H9 (cell line): ENCODE results near the gene MICAL2. TPM values are rescaled to one million over a fixed set of nuclear protein-coding genes. Genes with fewer than 3 reads are reported as not detected.

Experiments used
- DNase-seq: peaks from one replicate; pipeline ENCODE4 v3.0.0-alpha.2; 2017
- H2AFZ ChIP-seq: one replicate; pipeline ENCODE4 v1.6.1; 2013; ENCODE audit warnings: mild to moderate bottlenecking, low read length, control low read depth, moderate library complexity
- H2AK5ac ChIP-seq: 2 replicates; pipeline ENCODE4 v1.6.1; 2013; ENCODE audit warnings: low read length, control low read depth, mixed read lengths; ENCODE audit not compliant: insufficient read length
- H2BK120ac ChIP-seq: one replicate; pipeline ENCODE4 v1.6.1; 2013; ENCODE audit warnings: low read depth, mild to moderate bottlenecking, low read length, control low read depth, inconsistent platforms; ENCODE audit not compliant: poor library complexity, severe bottlenecking
- H2BK12ac ChIP-seq: 2 replicates; pipeline ENCODE4 v1.6.1; 2013; ENCODE audit warnings: low read length, control low read depth, mixed read lengths, low read depth; ENCODE audit not compliant: insufficient read length
- H2BK15ac ChIP-seq: 2 replicates; pipeline ENCODE4 v1.6.1; 2013; ENCODE audit warnings: low read depth, low read length, control low read depth
- H2BK20ac ChIP-seq: one replicate; pipeline ENCODE4 v1.6.1; 2013; ENCODE audit warnings: low read depth, mild to moderate bottlenecking, low read length, control low read depth, inconsistent platforms; ENCODE audit not compliant: poor library complexity, severe bottlenecking
- H2BK5ac ChIP-seq: 2 replicates; pipeline ENCODE4 v1.6.1; 2013; ENCODE audit warnings: low read length, control low read depth, mixed read lengths; ENCODE audit not compliant: insufficient read length
- H3K14ac ChIP-seq: 2 replicates; pipeline ENCODE4 v1.6.1; 2013; ENCODE audit warnings: low read length, control low read depth; ENCODE audit not compliant: insufficient read depth
- H3K18ac ChIP-seq: 2 replicates; pipeline ENCODE4 v1.6.1; 2013; ENCODE audit warnings: low read depth, mild to moderate bottlenecking, mixed read lengths, low read length, control low read depth; ENCODE audit not compliant: insufficient read length
- H3K23ac ChIP-seq: 2 replicates; pipeline ENCODE4 v1.6.1; 2013; ENCODE audit warnings: low read length, control low read depth, mixed read lengths, low read depth; ENCODE audit not compliant: insufficient read length
- H3K23me2 ChIP-seq: 2 replicates; pipeline ENCODE4 v1.6.1; 2013; ENCODE audit warnings: low read depth, mild to moderate bottlenecking, mixed read lengths, low read length, control low read depth; ENCODE audit not compliant: insufficient read length, poor library complexity, severe bottlenecking
- H3K27ac ChIP-seq: 2 replicates; pipeline ENCODE4 v1.5.1; 2013; ENCODE audit warnings: low read length, control low read depth, mixed read lengths, low read depth; ENCODE audit not compliant: insufficient read length
- H3K27me3 ChIP-seq: 2 replicates; pipeline ENCODE4 v1.6.1; 2013; ENCODE audit warnings: low read length, control low read depth, inconsistent platforms; ENCODE audit not compliant: insufficient read depth
- H3K4ac ChIP-seq: 2 replicates; pipeline ENCODE4 v1.6.1; 2013; ENCODE audit warnings: low read depth, mild to moderate bottlenecking, control low read depth, inconsistent platforms, low read length, moderate library complexity
- H3K4me1 ChIP-seq: 2 replicates; pipeline ENCODE4 v1.6.1; 2013; ENCODE audit warnings: low read length, control low read depth, inconsistent platforms; ENCODE audit not compliant: insufficient read depth
- H3K4me2 ChIP-seq: 2 replicates; pipeline ENCODE4 v1.6.1; 2013; ENCODE audit warnings: low read length, control low read depth, mixed read lengths; ENCODE audit not compliant: insufficient read length, insufficient read depth
- H3K56ac ChIP-seq: 2 replicates; pipeline ENCODE4 v1.6.1; 2013; ENCODE audit warnings: low read depth, mild to moderate bottlenecking, mixed read lengths, low read length, control low read depth; ENCODE audit not compliant: insufficient read length
- H3K79me1 ChIP-seq: 2 replicates; pipeline ENCODE4 v1.6.1; 2013; ENCODE audit warnings: low read depth, mild to moderate bottlenecking, moderate library complexity, low read length, control low read depth, inconsistent platforms; ENCODE audit not compliant: insufficient read depth, poor library complexity, severe bottlenecking
- H3K79me2 ChIP-seq: 2 replicates; pipeline ENCODE4 v1.6.1; 2013; ENCODE audit warnings: low read length, control low read depth, inconsistent platforms; ENCODE audit not compliant: insufficient read depth
- H3K9ac ChIP-seq: 2 replicates; pipeline ENCODE4 v1.6.1; 2013; ENCODE audit warnings: low read length, control low read depth, mixed read lengths; ENCODE audit not compliant: insufficient read length; ENCODE audit errors: extremely low read depth
- H3K9me3 ChIP-seq: one replicate; pipeline ENCODE4 v1.6.1; 2013; ENCODE audit warnings: low read depth, low read length, inconsistent platforms; ENCODE audit not compliant: control insufficient read depth
- H3T11ph ChIP-seq: one replicate; pipeline ENCODE4 v1.6.1; 2013; ENCODE audit warnings: mild to moderate bottlenecking, low read length, control low read depth, inconsistent platforms
- H4K20me1 ChIP-seq: one replicate; pipeline ENCODE4 v1.6.1; 2013; ENCODE audit not compliant: control insufficient read depth, insufficient read length, insufficient read depth
- H4K5ac ChIP-seq: 2 replicates; pipeline ENCODE4 v1.6.1; 2013; ENCODE audit warnings: low read depth, mild to moderate bottlenecking, mixed read lengths, low read length, control low read depth; ENCODE audit not compliant: insufficient read length
- H4K8ac ChIP-seq: replicated peaks from 2 replicates; pipeline ENCODE4 v1.6.1; 2013; ENCODE audit warnings: low read length, control low read depth, mixed read lengths, low read depth; ENCODE audit not compliant: insufficient read length
- H4K91ac ChIP-seq: 2 replicates; pipeline ENCODE4 v1.6.1; 2013; ENCODE audit warnings: low read depth, mild to moderate bottlenecking, moderate library complexity, mixed read lengths, low read length, control low read depth; ENCODE audit not compliant: insufficient read length
- H3K27ac Mint-ChIP-seq, 3 experiments: 2 replicates in 2 of 3; 3 replicates in 1 of 3; pipeline ENCODE4 v1.8.0; 2020 to 2021; ENCODE audit warnings: mixed read lengths in 3 of 3, mild to moderate bottlenecking in 1 of 3, moderate library complexity in 1 of 3
- H3K27me3 Mint-ChIP-seq: 2 replicates; pipeline ENCODE4 v1.8.0; 2021; ENCODE audit warnings: low read depth, mild to moderate bottlenecking, moderate library complexity, mixed read lengths
- H3K36me3 Mint-ChIP-seq, 3 experiments: 2 replicates in 2 of 3; 3 replicates in 1 of 3; pipeline ENCODE4 v1.8.0; 2020 to 2021; ENCODE audit warnings: low read depth in 3 of 3, mixed read lengths in 3 of 3; ENCODE audit not compliant: insufficient read depth in 1 of 3
- H3K4me1 Mint-ChIP-seq, 2 experiments: 2 replicates each; pipeline ENCODE4 v1.8.0; 2020; ENCODE audit warnings: mixed read lengths in 2 of 2
- H3K4me3 Mint-ChIP-seq, 2 experiments: 2 replicates in 1 of 2; 3 replicates in 1 of 2; pipeline ENCODE4 v1.8.0; 2020 to 2021; ENCODE audit warnings: mild to moderate bottlenecking in 2 of 2, mixed read lengths in 2 of 2, moderate library complexity in 1 of 2
- H3K9me3 Mint-ChIP-seq, 2 experiments: 2 replicates in 1 of 2; 3 replicates in 1 of 2; pipeline ENCODE4 v1.8.0; 2020; ENCODE audit warnings: mild to moderate bottlenecking in 2 of 2, mixed read lengths in 2 of 2, moderate library complexity in 1 of 2
- WGBS: extraction: QIAGEN DNeasy Blood & Tissue Kit; methylation state at CpG from one replicate; pipeline ENCODE4 v1.1.7; 2013; ENCODE audit warnings: missing lambda C conversion rate, low lambda C conversion rate, mixed read lengths; ENCODE audit not compliant: insufficient read length; ENCODE audit errors: extremely low coverage; 5-methylcytosine and 5-hydroxymethylcytosine counted together
- total RNA-seq: library from RNA; stranded (reverse); gene quantifications from 2 replicates; pipeline ENCODE4 v1.2.1, GENCODE V29; 2021
- TF ChIP-seq, protein P1 (sequence below): fragments of 200-600 bp; sonication (generic); conservative IDR thresholded peaks from 3 replicates; pipeline ENCODE4 v1.8.0; 2021; ENCODE audit warnings: antibody characterized with exemption, mild to moderate bottlenecking

The MICAL2 gene
- total RNA-seq, 1 experiment from 2014 or later: 4.7 TPM

DNA sequence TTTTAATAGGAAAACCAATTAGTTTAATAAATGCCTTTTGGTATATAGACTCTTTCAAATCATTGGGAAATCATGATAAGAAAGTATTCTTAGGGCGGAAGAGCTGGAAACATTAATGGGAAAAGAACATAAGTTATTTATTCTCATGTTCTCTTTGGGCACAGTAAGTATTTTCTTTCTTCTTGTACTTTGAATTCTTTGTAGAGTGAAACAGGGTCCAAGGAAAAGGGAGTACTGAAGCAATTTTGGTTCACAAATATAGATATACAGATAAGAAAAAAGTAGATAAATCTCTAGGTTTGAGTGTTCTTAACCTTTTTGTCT, 123.2 kb downstream of the MICAL2 start:
- Histone ChIP-seq H4K8ac (no peak overlapping the region), H2BK15ac (no peak overlapping the region), H3K18ac (no peak overlapping the region), H4K91ac (no peak overlapping the region), H3K14ac (no peak overlapping the region), H3T11ph (no peak overlapping the region), H3K23me2 (no peaks in the 10 kb centered on the region), H2BK5ac (no peak overlapping the region), H3K23ac (no peak overlapping the region), H3K79me1 (no peaks in the 10 kb centered on the region), H3K4ac (no peak overlapping the region), H3K4me1 (no peaks in the 10 kb centered on the region), H3K27ac (no peak overlapping the region), H4K20me1 (no peaks in the 10 kb centered on the region), H2BK120ac (no peak overlapping the region), H3K27me3 (no peaks in the 10 kb centered on the region), H2BK12ac (no peak overlapping the region), H3K9me3 (no peaks in the 10 kb centered on the region), H4K5ac (no peak overlapping the region), H3K56ac (no peak overlapping the region), H2BK20ac (no peak overlapping the region), H2AK5ac (no peak overlapping the region), H3K9ac (no peak overlapping the region), H2AFZ (no peak overlapping the region), H3K4me2 (no peak overlapping the region), H3K79me2 (no peaks in the 10 kb centered on the region)
- DNase-seq: no peak
- Mint-ChIP-seq H3K36me3 (no peaks in the 10 kb centered on the region), H3K4me3 (no peak overlapping the region), H3K27ac (no peak overlapping the region), H3K4me1 (peaks cover 0 to 9% of the 10 kb centered on the region in 2 experiments; a peak in 1 of 4 replicates), H3K9me3 (no peaks in the 10 kb centered on the region), H3K27me3 (peaks cover 4% of the 10 kb centered on the region)
- WGBS: no CpG with 5 or more reads among the region's 1 CpG
- TF ChIP-seq, protein P1, sequence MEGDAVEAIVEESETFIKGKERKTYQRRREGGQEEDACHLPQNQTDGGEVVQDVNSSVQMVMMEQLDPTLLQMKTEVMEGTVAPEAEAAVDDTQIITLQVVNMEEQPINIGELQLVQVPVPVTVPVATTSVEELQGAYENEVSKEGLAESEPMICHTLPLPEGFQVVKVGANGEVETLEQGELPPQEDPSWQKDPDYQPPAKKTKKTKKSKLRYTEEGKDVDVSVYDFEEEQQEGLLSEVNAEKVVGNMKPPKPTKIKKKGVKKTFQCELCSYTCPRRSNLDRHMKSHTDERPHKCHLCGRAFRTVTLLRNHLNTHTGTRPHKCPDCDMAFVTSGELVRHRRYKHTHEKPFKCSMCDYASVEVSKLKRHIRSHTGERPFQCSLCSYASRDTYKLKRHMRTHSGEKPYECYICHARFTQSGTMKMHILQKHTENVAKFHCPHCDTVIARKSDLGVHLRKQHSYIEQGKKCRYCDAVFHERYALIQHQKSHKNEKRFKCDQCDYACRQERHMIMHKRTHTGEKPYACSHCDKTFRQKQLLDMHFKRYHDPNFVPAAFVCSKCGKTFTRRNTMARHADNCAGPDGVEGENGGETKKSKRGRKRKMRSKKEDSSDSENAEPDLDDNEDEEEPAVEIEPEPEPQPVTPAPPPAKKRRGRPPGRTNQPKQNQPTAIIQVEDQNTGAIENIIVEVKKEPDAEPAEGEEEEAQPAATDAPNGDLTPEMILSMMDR: no peak
